GM18505 (cell line): ENCODE data around the gene TBCK.
"Not testable (repeated sequence)": the region's sequence is repeated elsewhere in the genome, so short reads cannot be mapped to it uniquely, and the experiment has no call there.

ENCODE experiments used
- ATAC-seq: cut with Tn5 transposase; IDR thresholded peaks from one replicate; pipeline ENCODE4 v1.9.1; 2021; ENCODE audit not compliant: unreplicated experiment
- POLR2A ChIP-seq: IDR thresholded peaks from 4 replicates; pipeline ENCODE4 v1.6.1; 2011; ENCODE audit warnings: borderline replicate concordance; ENCODE audit not compliant: insufficient read depth, insufficient read length; ENCODE audit errors: extremely low read depth

The TBCK gene

DNA sequence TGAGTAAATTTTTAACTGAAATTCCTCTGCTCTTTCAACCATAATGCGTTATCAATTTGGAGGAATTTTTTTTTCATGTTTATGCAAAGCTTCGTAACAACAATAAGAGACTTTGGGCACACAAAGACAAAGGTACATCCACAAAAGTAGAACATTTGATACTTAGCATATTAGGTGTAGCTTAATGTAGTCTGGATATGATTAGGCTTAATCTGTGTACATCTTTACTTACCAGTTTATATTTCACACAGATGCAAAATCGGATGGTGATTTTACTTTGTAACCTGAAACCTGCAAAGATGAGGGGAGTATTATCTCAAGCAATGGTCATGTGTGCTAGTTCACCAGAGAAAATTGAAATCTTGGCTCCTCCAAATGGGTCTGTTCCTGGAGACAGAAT, 20.6 kb upstream of the TBCK start:
- no peak for ATAC-seq
- TF ChIP-seq POLR2A: no peak

DNA sequence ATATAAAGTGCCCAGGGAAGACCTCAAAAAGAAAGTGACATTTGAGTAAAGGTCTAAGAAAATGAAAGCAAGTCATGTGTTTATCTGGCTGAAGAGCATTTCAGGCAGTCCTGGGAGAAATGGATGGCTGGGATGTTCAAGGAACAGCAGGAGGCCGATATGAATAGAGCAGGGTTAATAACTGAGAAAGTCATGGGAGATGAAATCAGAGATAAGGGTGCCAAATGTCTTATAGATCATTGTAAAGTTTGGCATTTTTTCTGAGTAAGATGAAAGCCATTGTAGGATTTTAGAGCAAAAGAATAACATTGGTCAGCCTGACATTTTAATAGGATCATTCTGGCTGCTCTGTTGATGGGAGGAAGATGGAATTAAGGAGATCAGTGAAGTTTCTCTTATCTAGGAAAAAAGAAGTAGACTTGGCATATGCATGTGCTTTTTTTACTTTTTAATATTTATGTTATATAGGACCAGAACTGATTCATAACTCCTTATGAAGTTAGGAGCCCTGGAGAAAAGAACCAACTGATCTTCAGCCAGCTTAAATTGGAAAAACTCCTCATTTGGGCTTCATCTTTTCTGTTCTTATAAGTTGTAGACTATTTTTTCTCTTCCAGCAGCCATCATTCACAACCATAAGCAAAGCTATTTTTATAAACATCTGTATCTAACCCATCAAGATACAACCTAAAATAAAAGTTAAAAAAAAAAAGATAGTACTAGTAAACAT, 18.9 kb upstream of the TBCK start:
- TF ChIP-seq POLR2A: no peak
- ATAC-seq: no peak

DNA sequence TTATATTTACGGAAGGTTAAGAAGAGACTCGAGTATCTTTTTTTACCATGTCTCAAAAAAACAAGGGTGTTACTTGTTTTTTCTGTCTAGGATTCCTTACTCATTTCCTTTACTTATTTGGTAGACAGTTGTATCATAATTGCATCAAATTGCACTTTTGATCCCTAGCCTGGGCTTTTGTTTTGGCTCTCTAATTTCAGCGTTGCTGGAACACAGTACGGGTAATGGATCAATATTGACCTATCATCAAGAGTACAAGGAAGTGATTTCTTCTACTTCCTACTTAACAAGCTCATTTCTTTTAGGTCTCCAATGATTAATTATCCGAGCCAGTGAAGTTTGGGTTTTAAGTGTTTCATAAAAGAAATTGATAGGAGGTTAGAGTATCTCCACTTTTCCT, 17.2 kb upstream of the TBCK start:
- no peak for TF ChIP-seq POLR2A
- no peak for ATAC-seq

DNA sequence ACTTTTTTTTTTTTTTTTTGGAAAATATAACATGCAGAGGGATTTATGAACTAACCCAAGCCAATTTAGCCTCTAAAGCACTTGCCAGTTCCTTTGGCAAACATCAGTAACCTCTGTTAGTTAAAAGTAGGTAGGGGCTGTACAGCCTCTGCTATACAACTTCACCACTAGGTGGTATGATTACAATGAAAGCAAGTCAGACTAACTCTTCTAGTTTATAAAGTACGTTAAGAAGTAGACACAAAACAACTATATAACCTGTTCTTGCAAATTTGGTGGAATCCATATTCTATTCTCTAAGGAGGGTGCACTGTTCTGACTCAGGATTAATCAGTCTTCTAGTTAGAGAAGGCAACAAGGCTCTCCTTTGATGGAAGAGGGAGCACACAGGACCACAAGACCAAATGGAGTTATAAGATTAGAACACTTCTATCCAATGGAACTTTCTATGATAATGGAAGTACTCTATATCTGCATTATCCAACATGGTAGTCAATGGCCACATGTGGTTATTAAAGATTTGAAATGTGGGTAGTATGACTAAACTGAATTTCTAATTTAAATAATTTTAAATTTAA, 13.1 kb upstream of the TBCK start:
- peak; percentile 85 for ATAC-seq
- no peak for TF ChIP-seq POLR2A

DNA sequence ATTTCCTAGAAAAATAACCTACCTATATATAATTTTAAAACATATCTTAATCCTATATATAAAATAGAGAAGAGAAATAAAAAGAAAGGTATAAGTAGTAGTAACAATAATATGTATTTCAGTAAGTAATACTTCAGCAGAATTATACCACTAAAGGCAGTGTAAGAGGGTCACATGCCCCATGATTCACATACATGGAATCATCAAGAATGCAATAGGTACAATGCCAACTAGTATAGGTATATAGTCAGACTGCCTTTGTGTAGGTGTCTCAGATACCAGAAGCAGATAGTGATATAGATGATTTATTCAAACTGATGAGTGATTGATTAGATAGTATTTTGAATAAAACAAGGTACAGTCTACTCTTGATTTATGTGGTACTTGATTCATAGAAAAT, 9.8 kb upstream of the TBCK start:
- TF ChIP-seq POLR2A: no peak
- no peak for ATAC-seq

DNA sequence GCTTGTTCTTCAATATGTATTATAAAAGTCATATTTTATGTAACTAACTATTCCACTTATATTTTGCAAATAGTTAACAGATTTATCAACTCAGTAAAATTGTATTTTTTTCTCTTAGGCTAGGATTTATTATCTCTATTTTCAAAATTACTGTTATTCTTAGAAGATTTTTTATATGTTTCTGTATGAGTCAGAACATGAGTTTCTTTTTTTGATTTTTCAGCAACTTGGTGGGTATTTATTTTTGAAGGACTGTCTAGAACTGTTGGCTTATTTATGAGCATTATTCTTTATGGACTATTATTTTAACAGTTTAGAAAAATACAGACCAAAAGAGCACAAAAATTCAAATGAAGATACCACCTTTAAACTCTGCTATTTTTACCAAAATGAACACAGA, 7.1 kb upstream of the TBCK start:
- TF ChIP-seq POLR2A: no peak
- ATAC-seq: no peak

DNA sequence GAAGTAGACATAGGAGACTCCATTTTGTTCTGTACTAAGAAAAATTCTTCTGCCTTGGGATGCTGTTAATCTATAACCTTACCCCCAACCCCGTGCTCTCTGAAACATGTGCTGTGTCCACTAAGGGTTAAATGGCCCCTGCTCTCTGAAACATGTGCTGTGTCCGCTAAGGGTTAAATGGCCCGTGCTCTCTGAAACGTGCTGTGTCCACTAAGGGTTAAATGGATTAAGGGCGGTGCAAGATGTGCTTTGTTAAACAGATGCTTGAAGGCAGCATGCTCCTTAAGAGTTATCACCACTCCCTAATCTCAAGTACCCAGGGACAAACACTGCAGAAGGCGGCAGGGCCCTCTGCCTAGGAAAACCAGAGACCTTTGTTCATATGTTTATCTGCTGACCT, 5.8 kb upstream of the TBCK start:
- ATAC-seq: not testable (repeated sequence)

DNA sequence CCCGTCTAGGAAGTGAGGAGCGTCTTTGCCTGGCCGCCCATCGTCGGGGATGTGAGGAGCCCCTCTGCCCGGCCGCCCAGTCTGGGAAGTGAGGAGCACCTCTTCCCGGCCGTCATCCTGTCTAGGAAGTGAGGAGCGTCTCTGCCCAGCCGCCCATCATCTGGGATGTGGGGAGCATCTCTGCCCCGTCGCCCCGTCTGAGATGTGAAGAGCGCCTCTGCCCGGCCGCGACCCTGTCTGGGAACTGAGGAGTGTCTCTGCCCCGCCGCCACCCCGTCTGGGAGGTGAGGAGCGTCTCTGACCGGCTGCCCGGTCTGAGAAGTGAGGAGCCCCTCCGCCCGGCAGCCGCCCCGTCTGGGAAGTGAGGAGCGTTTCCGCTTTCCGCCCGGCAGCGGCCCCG, 5.2 kb upstream of the TBCK start:
- not testable (repeated sequence) for ATAC-seq

DNA sequence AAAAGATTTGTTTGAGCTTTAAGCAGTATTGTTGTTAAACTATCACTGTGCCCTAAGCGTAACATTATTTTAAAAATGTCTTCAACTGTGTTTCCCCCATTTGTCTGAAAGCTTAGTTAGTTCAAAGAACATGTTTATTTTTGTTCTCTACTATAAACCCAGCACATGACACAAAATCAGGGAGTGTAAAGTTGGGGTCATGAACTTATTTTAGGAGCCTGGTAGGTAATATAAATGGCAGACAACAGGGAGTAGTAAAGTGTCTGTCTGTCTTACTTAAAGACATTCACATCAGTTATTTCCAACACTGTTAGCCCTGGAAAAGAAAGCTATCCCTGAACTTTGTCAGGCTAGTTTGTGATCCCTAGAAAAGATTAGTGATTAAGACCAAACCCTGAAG, 4.2 kb upstream of the TBCK start:
- no peak for ATAC-seq
- no peak for TF ChIP-seq POLR2A

DNA sequence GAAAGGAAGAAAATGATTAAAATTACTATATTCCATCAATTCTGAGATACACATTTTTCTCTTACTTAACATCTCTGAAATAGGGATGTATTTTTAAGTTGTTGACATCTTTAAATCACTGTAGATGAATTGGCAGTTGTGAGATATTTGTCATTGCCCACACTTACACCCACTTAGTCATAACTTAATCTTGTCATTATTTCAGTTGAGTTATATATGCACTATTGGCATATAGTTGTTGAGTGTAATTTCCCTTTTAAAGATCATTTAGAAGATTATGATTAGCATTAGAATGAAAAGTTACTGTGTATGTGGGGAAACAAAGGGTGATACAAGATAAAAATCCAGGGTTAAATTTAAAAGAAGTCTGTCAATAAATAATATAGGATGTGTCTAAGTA, 2.5 kb upstream of the TBCK start:
- TF ChIP-seq POLR2A: no peak
- ATAC-seq: no peak

DNA sequence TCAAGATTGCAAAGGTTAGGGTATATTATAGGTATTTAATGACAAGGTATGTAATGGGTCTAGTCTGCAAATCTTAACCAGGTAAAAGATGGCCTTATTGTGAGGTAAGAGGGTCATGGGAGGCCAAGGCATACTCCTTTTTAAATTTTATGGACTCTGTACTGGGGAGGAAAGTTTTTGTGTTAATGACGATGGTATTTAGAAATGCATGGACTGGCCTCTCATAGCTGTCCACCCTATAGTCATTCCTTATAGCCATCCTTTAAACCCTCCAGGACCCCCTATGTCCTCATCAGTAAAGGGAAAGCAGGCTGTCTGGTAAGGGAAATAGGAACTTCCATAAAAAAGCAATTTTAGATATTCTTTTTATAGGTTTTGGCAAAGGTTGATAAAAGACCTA, 1.8 kb upstream of the TBCK start:
- no peak for ATAC-seq
- no peak for TF ChIP-seq POLR2A

DNA sequence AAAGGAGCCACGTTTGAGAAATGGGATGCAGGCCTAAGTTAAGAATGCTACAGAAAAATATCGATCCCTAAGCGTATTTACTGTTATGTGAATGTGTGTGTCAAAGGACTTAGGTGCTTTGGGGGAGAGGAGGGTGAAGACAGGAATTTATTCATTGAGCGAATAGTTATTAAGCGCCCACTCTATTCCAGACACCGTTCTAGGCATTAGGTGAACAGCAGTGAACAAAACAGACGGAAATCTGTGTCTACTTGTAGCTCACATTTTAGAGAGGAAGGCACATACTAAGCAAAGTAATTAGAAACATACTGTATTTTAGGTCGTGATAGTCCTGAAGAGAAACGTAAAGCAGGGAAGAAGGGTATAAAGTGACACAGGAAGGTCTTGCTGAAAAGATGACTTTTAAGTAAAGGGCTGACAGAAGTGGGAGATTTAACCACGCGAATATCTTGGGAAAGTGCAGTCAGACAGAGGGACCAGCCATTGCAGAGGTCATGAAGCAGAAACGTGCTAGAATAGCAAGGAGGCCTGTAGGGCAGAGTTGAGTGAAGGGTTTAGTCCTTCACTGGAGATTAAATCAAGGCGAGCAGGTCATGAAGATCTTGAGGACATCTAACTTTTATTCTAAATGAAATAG, 882 bp upstream of the TBCK start:
- no peak for TF ChIP-seq POLR2A
- ATAC-seq: no peak

DNA sequence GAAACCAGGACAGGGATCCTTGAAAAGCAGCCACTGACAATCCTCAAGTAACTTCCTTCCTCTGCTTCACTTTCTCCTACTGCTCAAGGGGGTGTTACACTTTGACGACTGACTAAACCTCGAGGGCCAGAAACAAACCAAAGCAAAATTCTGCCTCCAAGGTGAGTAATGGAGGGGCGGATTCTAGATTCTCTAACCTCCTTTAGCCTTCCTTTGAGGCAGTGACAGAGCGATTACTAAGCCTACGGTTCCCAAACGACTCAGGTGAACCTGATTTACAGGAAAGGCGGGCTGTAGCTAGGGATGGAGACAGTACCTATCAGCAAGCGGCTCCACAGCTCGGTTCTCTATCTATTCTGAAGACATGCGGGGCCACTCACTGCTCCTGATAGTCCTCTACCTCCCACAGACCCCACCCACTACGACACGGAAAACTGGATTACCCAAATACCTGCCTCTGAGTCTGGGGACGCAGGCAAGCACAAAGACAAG, 487 bp downstream of the TBCK start:
- no peak for TF ChIP-seq POLR2A
- peak; percentile 15 for ATAC-seq

DNA sequence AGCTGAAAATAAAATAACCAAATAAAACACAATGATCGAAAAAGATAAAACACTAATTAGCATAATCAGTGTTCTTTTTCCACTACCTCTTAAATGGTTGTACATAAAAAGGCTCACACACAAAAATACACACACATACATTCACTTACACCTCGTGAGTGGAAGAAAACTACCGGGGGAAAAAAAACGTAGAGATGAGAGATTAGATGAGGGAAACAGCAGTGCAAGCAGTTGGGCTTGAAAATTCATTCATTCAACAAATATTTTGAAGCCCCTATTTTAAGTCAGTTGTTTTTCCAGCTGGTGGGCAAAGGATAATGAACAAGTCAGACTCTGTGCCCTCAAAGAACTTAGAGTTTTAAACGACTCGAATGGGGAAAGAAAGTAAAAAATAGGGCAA, 1.0 kb downstream of the TBCK start:
- no peak for ATAC-seq
- no peak for TF ChIP-seq POLR2A
